ENCODE measurements around the gene FGF14.

Gene FGF14

GRCh38 chr13:101967781-101968180, 434.1 kb downstream of the FGF14 start:
- DNase-seq: no peak

GRCh38 chr13:101967216-101967615, 434.6 kb downstream of the FGF14 start:
- no peak for DNase-seq

GRCh38 chr13:101965096-101965495, 436.8 kb downstream of the FGF14 start:
- DNase-seq: no peak

GRCh38 chr13:101959016-101959415, 442.8 kb downstream of the FGF14 start:
- DNase-seq: no peak

- no peak for DNase-seq
Measured at GRCh38 chr13:101955764-101956163, 446.1 kb downstream of the FGF14 start.

- no peak for DNase-seq
Measured at GRCh38 chr13:101951114-101951513, 450.7 kb downstream of the FGF14 start.

- no peak for DNase-seq
Measured at GRCh38 chr13:101949681-101950080, 452.2 kb downstream of the FGF14 start.

- DNase-seq: no peak
Measured at GRCh38 chr13:101946401-101946800, 455.4 kb downstream of the FGF14 start.

- DNase-seq: no peak
Measured at GRCh38 chr13:101945435-101945834, 456.4 kb downstream of the FGF14 start.

GRCh38 chr13:101944521-101944920, 457.3 kb downstream of the FGF14 start:
- no peak for DNase-seq

GRCh38 chr13:101942535-101943157, 459.2 kb downstream of the FGF14 start:
- no peak for DNase-seq

GRCh38 chr13:101942038-101942437, 459.8 kb downstream of the FGF14 start:
- DNase-seq: no peak

GRCh38 chr13:101941095-101941783, 460.6 kb downstream of the FGF14 start:
- DNase-seq: no peak

GRCh38 chr13:101939370-101939769, 462.5 kb downstream of the FGF14 start:
- DNase-seq: no peak

- DNase-seq: no peak
Measured at GRCh38 chr13:101935828-101936227, 466.0 kb downstream of the FGF14 start.

- no peak for DNase-seq
Measured at GRCh38 chr13:101931186-101931585, 470.7 kb downstream of the FGF14 start.

GRCh38 chr13:101930331-101930730, 471.5 kb downstream of the FGF14 start:
- no peak for DNase-seq

GRCh38 chr13:101925731-101926130, 476.1 kb downstream of the FGF14 start:
- no peak for DNase-seq

- no peak for DNase-seq
Measured at GRCh38 chr13:101919541-101920181, 482.2 kb downstream of the FGF14 start.

- DNase-seq: no peak
Measured at GRCh38 chr13:101917833-101918661, 483.8 kb downstream of the FGF14 start.

- DNase-seq: no peak
Measured at GRCh38 chr13:101917475-101917810, 484.4 kb downstream of the FGF14 start.

GRCh38 chr13:101916775-101917474, 484.9 kb downstream of the FGF14 start:
- DNase-seq: no peak

Data from activated effector memory CD4-positive, alpha-beta T cell treated with anti-CD3 and anti-CD28 coated beads, Interleukin-2, amount 50 U/mL, for 16 hours (primary cell).